Kidney (tissue), 14 donors: Measurements from ENCODE around the gene PATJ. TPM values are rescaled to one million over a fixed set of nuclear protein-coding genes. Genes with fewer than 3 reads are reported as not detected.
"Not testable (repeated sequence)": the region's sequence is repeated elsewhere in the genome, so short reads cannot be mapped to it uniquely, and the experiment has no call there.

ENCODE experiments used
- DNase-seq, 5 donors: peaks; one replicate each; pipeline ENCODE4 v3.0.0-alpha.2; 2013 to 2020
- FAIRE-seq: peaks from 2 replicates; lab custom pipeline; 2012; peaks lifted over from hg19 to GRCh38; lab: Jason Lieb, UNC
- H3K27ac ChIP-seq, 2 donors: one replicate each; pipeline ENCODE4 v1.7.0; 2013; ENCODE audit warnings: low read depth in 2 of 2, low read length in 2 of 2, inconsistent platforms in 1 of 2
- H3K27me3 ChIP-seq: one replicate; pipeline ENCODE4 v1.7.1; 2013; ENCODE audit warnings: low read length, inconsistent platforms; ENCODE audit not compliant: control insufficient read depth, insufficient read depth
- H3K36me3 ChIP-seq, 3 donors: one replicate each; pipeline versions ENCODE4 v1.7.0 to v1.7.1; 2013; ENCODE audit warnings: low read length in 3 of 3, control low read depth in 1 of 3, inconsistent platforms in 1 of 3; ENCODE audit not compliant: insufficient read depth in 3 of 3, control insufficient read depth in 2 of 3
- H3K4me1 ChIP-seq, 3 donors: one replicate each; pipeline versions ENCODE4 v1.7.0 to v1.7.1; 2013; ENCODE audit warnings: low read length in 3 of 3, inconsistent platforms in 1 of 3, low read depth in 1 of 3; ENCODE audit not compliant: control insufficient read depth in 2 of 3, insufficient read depth in 2 of 3
- H3K4me3 ChIP-seq, 3 donors: one replicate each; pipeline versions ENCODE4 v1.7.0 to v1.8.1; 2013; ENCODE audit warnings: low read length in 3 of 3, control low read depth in 1 of 3, inconsistent platforms in 1 of 3
- H3K9ac ChIP-seq, 3 donors: one replicate each; pipeline versions ENCODE4 v1.7.0 to v1.7.1; 2013; ENCODE audit warnings: low read length in 3 of 3, control low read depth in 1 of 3, inconsistent platforms in 1 of 3
- H3K9me3 ChIP-seq, 3 donors: one replicate each; pipeline versions ENCODE4 v1.7.0 to v1.7.1; 2013; ENCODE audit warnings: low read length in 3 of 3, control low read depth in 1 of 3, inconsistent platforms in 1 of 3; ENCODE audit not compliant: control insufficient read depth in 2 of 3, insufficient read depth in 1 of 3
- CTCF ChIP-seq: IDR thresholded peaks from 3 replicates; pipeline ENCODE4 v1.5.1; 2012; ENCODE audit warnings: mild to moderate bottlenecking, moderate library complexity, borderline replicate concordance; ENCODE audit not compliant: insufficient read depth; ENCODE audit errors: extremely low read depth
- intact Hi-C: fragments of 100-400 bp; cut with DNase I; formaldehyde crosslinking; loops from one replicate; pipeline ENCODE4 v1.11.1; 2022
- polyA plus RNA-seq: library from polyadenylated mRNA; stranded (reverse); fragments of 350-450 nt; fragmentation: Illumina TruSeq; extraction: RNeasy Lipid Tissue Mini Kit (QIAGEN cat#74804); gene quantifications from one replicate; pipeline ENCODE4 v1.2.3, GENCODE V29; 2014; ENCODE audit warnings: low read depth, low replicate concordance; ENCODE audit not compliant: insufficient read depth
- total RNA-seq: library from RNA; stranded (reverse); fragmentation: NEBNext Ultra II Directional; extraction: Animal tissue kit (Norgen Biotek cat#: 25700); gene quantifications from one replicate; pipeline ENCODE4 v1.2.1, GENCODE V29; 2021
- donor health status: control.
- donor health status: control.
- donor health status: control.
- donor health status: control.
- donor health status: control.
- donor health status: DM: yes; HTN: yes; CAD: no.
- donor health status: Normal renal cell carcinoma (clear cell type).

Gene PATJ
- total and polyA plus RNA-seq, 2 donors from 2014 or later, result 44.0 to 98.0 TPM

GRCh38 chr1:61842036-61842435, 99.8 kb downstream of the PATJ start:
- Histone ChIP-seq H3K36me3 (peaks cover 0 to 4% (median 0%) of the 10 kb centered on the region in 3 donors), H3K9me3 (no peaks in the 10 kb centered on the region), H3K9ac (no peak overlapping the region), H3K4me3 (no peak overlapping the region), H3K27ac (no peak overlapping the region), H3K4me1 (no peaks in the 10 kb centered on the region), H3K27me3 (no peaks in the 10 kb centered on the region)
- no peak for DNase-seq
- intact Hi-C loops, result no loop called here
- no peak for FAIRE-seq
- no peak for TF ChIP-seq CTCF

GRCh38 chr1:61842863-61843514, 100.7 kb downstream of the PATJ start:
- intact Hi-C loops, result no loop called here
- Histone ChIP-seq H3K27me3 (no peaks in the 10 kb centered on the region), H3K4me1 (no peaks in the 10 kb centered on the region), H3K27ac (no peak overlapping the region), H3K4me3 (no peak overlapping the region), H3K9ac (no peak overlapping the region), H3K36me3 (peaks cover 0 to 4% (median 0%) of the 10 kb centered on the region in 3 donors), H3K9me3 (no peaks in the 10 kb centered on the region)
- FAIRE-seq (no peak), DNase-seq (no peak)
- no peak for TF ChIP-seq CTCF

- FAIRE-seq (no peak), DNase-seq (no peak)
- H3K4me1 ChIP-seq, result no peaks in the 10 kb centered on the region
- H3K36me3 ChIP-seq, result peaks cover 0 to 4% (median 0%) of the 10 kb centered on the region in 3 donors
- no peak overlapping the region for H3K4me3 ChIP-seq
- TF ChIP-seq CTCF, result no peak
- H3K9ac ChIP-seq, result no peak overlapping the region
- no peaks in the 10 kb centered on the region for H3K27me3 ChIP-seq
- H3K27ac ChIP-seq, result no peak overlapping the region
- intact Hi-C loops, result no loop called here
- H3K9me3 ChIP-seq, result no peaks in the 10 kb centered on the region
These were observed 101.7 kb downstream of the PATJ start for GRCh38 chr1:61844006-61844405.

GRCh38 chr1:61844664-61845063, 102.4 kb downstream of the PATJ start:
- H3K4me3 ChIP-seq, H3K27me3 ChIP-seq, H3K27ac ChIP-seq, H3K9ac ChIP-seq, intact Hi-C loops, H3K36me3 ChIP-seq, H3K9me3 ChIP-seq, FAIRE-seq, H3K4me1 ChIP-seq, DNase-seq: not testable (repeated sequence)
